ENCODE measurements around the gene TGFBI. TPM values are rescaled to one million over a fixed set of nuclear protein-coding genes. Genes with fewer than 3 reads are reported as not detected.
"Not testable (repeated sequence)": the region's sequence is repeated elsewhere in the genome, so short reads cannot be mapped to it uniquely, and the experiment has no call there.

Gene TGFBI
- total RNA-seq, 1 donor from 2014 or later, result 174 TPM

- Histone ChIP-seq H3K9me3 (no peaks in the 10 kb centered on the region), H3K27ac (no peak overlapping the region), H3K4me3 (no peak overlapping the region), H3K4me1 (peaks cover 0 to 5% of the 10 kb centered on the region in 2 donors), H3K27me3 (no peaks in the 10 kb centered on the region), H3K36me3 (peaks cover 2 to 8% of the 10 kb centered on the region in 2 donors)
- TF ChIP-seq, protein P1, sequence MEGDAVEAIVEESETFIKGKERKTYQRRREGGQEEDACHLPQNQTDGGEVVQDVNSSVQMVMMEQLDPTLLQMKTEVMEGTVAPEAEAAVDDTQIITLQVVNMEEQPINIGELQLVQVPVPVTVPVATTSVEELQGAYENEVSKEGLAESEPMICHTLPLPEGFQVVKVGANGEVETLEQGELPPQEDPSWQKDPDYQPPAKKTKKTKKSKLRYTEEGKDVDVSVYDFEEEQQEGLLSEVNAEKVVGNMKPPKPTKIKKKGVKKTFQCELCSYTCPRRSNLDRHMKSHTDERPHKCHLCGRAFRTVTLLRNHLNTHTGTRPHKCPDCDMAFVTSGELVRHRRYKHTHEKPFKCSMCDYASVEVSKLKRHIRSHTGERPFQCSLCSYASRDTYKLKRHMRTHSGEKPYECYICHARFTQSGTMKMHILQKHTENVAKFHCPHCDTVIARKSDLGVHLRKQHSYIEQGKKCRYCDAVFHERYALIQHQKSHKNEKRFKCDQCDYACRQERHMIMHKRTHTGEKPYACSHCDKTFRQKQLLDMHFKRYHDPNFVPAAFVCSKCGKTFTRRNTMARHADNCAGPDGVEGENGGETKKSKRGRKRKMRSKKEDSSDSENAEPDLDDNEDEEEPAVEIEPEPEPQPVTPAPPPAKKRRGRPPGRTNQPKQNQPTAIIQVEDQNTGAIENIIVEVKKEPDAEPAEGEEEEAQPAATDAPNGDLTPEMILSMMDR (IDR thresholded peaks at IDR 0.05), result no peak
- no peak for DNase-seq (ENCODE audit: low spot score in 2 of 2)
- intact Hi-C loops (cut with DNase I), result no loop called here
Measured at GRCh38 chr5:136042156-136042555, 13.4 kb downstream of the TGFBI start.

GRCh38 chr5:136042665-136043121, 13.9 kb downstream of the TGFBI start:
- Histone ChIP-seq H3K36me3 (peaks cover 7 to 8% of the 10 kb centered on the region in 2 donors), H3K27ac (no peak overlapping the region), H3K4me3 (no peak overlapping the region), H3K9me3 (no peaks in the 10 kb centered on the region), H3K27me3 (no peaks in the 10 kb centered on the region), H3K4me1 (peaks cover 0 to 3% of the 10 kb centered on the region in 2 donors)
- intact Hi-C loops (cut with DNase I), result no loop called here
- TF ChIP-seq, protein P1 (IDR thresholded peaks at IDR 0.05), result no peak
- DNase-seq (ENCODE audit: low spot score in 2 of 2), result no peak

DNA sequence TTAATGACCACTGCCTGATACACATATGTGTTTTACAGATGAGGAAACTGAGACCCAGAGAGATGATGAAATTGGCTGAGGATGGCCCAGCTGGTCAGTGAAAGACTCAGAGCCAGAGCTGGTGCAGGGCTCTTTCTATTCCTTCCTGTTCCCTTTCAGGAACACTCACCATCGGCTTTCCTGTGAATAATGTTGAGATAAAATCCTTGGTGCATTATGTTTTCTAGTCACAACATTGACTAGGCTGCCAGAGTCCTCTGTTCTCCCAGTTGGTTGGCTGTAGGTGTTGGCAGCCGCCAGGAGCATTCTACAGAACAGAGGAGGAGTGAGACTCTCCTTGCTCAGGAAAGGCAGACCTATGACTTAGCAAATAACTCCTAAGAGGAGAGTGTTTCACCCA, 14.8 kb downstream of the TGFBI start:
- DNase-seq (ENCODE audit: low spot score in 2 of 2), result no peak
- Histone ChIP-seq H3K4me1 (no peaks in the 10 kb centered on the region), H3K36me3 (peaks cover 12% of the 10 kb centered on the region in 2 donors), H3K27ac (no peak overlapping the region), H3K9me3 (no peaks in the 10 kb centered on the region), H3K4me3 (no peak overlapping the region), H3K27me3 (no peaks in the 10 kb centered on the region)
- TF ChIP-seq, protein P1 (IDR thresholded peaks at IDR 0.05), result no peak
- intact Hi-C loops (cut with DNase I), result no loop called here

DNA sequence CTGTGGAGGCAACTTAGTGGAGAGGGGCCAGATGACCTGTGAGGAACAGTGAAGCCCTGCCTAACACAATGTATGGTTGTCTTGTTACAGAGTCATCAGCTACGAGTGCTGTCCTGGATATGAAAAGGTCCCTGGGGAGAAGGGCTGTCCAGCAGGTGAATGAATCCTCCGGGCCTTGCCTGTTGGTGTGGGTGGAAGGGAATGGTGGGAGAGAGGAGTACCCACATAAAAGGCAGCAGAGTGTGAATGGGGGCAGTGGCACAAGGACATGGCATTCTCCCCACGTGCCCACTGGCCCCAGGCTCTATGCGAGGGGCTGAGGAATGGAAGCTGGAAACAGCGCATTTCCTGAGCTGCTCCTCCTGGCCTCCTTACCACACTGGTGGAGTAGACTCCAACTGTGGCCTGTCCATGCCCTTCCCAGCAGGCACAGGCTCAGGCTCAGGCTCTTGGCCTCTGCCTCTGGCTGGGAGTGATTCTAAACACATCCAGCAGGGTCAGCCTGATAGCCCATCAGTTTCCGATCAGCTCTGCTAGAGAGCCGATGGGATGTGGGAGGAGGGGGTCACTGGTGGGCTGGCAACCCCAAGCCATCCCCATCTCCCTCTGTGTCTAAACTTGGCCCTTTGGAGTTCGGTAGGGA, 15.3 kb downstream of the TGFBI start:
- Histone ChIP-seq H3K27me3 (no peaks in the 10 kb centered on the region), H3K4me1 (no peaks in the 10 kb centered on the region), H3K4me3 (no peak overlapping the region), H3K9me3 (no peaks in the 10 kb centered on the region), H3K27ac (no peak overlapping the region), H3K36me3 (peaks cover 12% of the 10 kb centered on the region in 2 donors)
- intact Hi-C loops (cut with DNase I), result no loop called here
- no peak for DNase-seq (ENCODE audit: low spot score in 2 of 2)
- TF ChIP-seq, protein P1 (IDR thresholded peaks at IDR 0.05), result no peak

GRCh38 chr5:136045026-136045425, 16.2 kb downstream of the TGFBI start:
- H3K4me3 ChIP-seq; H3K27me3 ChIP-seq; H3K27ac ChIP-seq; intact Hi-C loops (cut with DNase I); H3K9me3 ChIP-seq; H3K4me1 ChIP-seq; DNase-seq (ENCODE audit: low spot score in 2 of 2): not testable (repeated sequence)
- peaks cover 12% of the 10 kb centered on the region in 2 donors for H3K36me3 ChIP-seq

GRCh38 chr5:136046246-136046645, 17.5 kb downstream of the TGFBI start:
- Histone ChIP-seq H3K27ac (no peak overlapping the region), H3K9me3 (no peaks in the 10 kb centered on the region), H3K4me3 (no peak overlapping the region), H3K27me3 (no peaks in the 10 kb centered on the region), H3K36me3 (peaks cover 12 to 16% of the 10 kb centered on the region in 2 donors), H3K4me1 (no peaks in the 10 kb centered on the region)
- no peak for DNase-seq (ENCODE audit: low spot score in 2 of 2)
- intact Hi-C loops (cut with DNase I), result no loop called here
- TF ChIP-seq, protein P1 (IDR thresholded peaks at IDR 0.05), result no peak

Data from ascending aorta (tissue), 2 donors.